SK-N-SH treated with all-trans-retinoic acid at 6 μM for 48 hours (cell line): ENCODE measurements around the gene KSR2.

Experiments used
- ATAC-seq: fragments of 200-7000 bp; cut with Tn5 transposase; 3 replicates; pipeline ENCODE4 v1.9.1; 2020; ENCODE audit warnings: mild to moderate bottlenecking, moderate library complexity
- ARNTL ChIP-seq: fragments of 450-650 bp; formaldehyde crosslinking; IDR thresholded peaks from 2 replicates; pipeline ENCODE4 v1.5.0; 2020; ENCODE audit warnings: low read depth, mild to moderate bottlenecking, moderate library complexity, borderline replicate concordance
- BACH2 ChIP-seq: fragments of 250-450 bp; sonication (Bioruptor Pico); IDR thresholded peaks from 2 replicates; pipeline ENCODE4 v1.9.0; 2021; ENCODE audit warnings: mild to moderate bottlenecking, borderline replicate concordance
- CSDC2 ChIP-seq: fragments of 250-450 bp; sonication (Bioruptor Pico); IDR thresholded peaks from 2 replicates; pipeline ENCODE4 v1.5.0; 2020; ENCODE audit warnings: mild to moderate bottlenecking, moderate library complexity
- ESRRG ChIP-seq: fragments of 250-450 bp; sonication (Bioruptor Pico); IDR thresholded peaks from 2 replicates; pipeline ENCODE4 v1.6.1; 2021; ENCODE audit warnings: mild to moderate bottlenecking
- GLIS3 ChIP-seq: fragments of 250-450 bp; sonication (Bioruptor Pico); IDR thresholded peaks from 2 replicates; pipeline ENCODE4 v1.5.0; 2020; ENCODE audit warnings: mild to moderate bottlenecking, moderate library complexity
- ISL1 ChIP-seq: fragments of 250-450 bp; sonication (Bioruptor Pico); IDR thresholded peaks from 2 replicates; pipeline ENCODE4 v2.1.2; 2022; ENCODE audit warnings: mild to moderate bottlenecking, moderate library complexity
- OSR1 ChIP-seq: fragments of 250-450 bp; sonication (Bioruptor Pico); IDR thresholded peaks from 2 replicates; pipeline ENCODE4 v1.8.0; 2022; ENCODE audit warnings: moderate library complexity, mild to moderate bottlenecking, inconsistent platforms
- PPARA ChIP-seq: fragments of 250-450 bp; sonication (Bioruptor Pico); IDR thresholded peaks from 2 replicates; pipeline ENCODE4 v1.5.0; 2020; ENCODE audit warnings: mild to moderate bottlenecking, borderline replicate concordance
- RARB ChIP-seq: fragments of 250-450 bp; sonication (Bioruptor Pico); IDR thresholded peaks from 2 replicates; pipeline ENCODE4 v1.8.0; 2021; ENCODE audit warnings: mild to moderate bottlenecking, moderate library complexity
- TCF4 ChIP-seq: fragments of 250-450 bp; sonication (Bioruptor Pico); IDR thresholded peaks from 2 replicates; pipeline ENCODE4 v1.8.0; 2021; ENCODE audit warnings: mild to moderate bottlenecking, moderate library complexity, borderline replicate concordance
- ZC3H10 ChIP-seq: fragments of 250-450 bp; sonication (Bioruptor Pico); IDR thresholded peaks from 2 replicates; pipeline ENCODE4 v1.5.1; 2021; ENCODE audit warnings: mild to moderate bottlenecking, moderate library complexity
- ZFP3 ChIP-seq: fragments of 250-450 bp; sonication (Bioruptor Pico); IDR thresholded peaks from 2 replicates; pipeline ENCODE4 v1.5.0; 2020; ENCODE audit warnings: mild to moderate bottlenecking, moderate library complexity
- ZFP30 ChIP-seq: fragments of 450-650 bp; formaldehyde crosslinking; IDR thresholded peaks from 2 replicates; pipeline ENCODE4 v1.5.0; 2022; ENCODE audit warnings: mild to moderate bottlenecking, moderate library complexity
- ZNF565 ChIP-seq: fragments of 450-650 bp; formaldehyde crosslinking; conservative IDR thresholded peaks from 2 replicates; pipeline ENCODE4 v1.5.0; 2020; ENCODE audit warnings: low read depth, mild to moderate bottlenecking, moderate library complexity
- ZNF70 ChIP-seq: fragments of 450-650 bp; formaldehyde crosslinking; IDR thresholded peaks from 2 replicates; pipeline ENCODE4 v1.5.0; 2020; ENCODE audit warnings: mild to moderate bottlenecking, moderate library complexity
- ZNF8 ChIP-seq: fragments of 450-650 bp; formaldehyde crosslinking; IDR thresholded peaks from 2 replicates; pipeline ENCODE4 v1.5.0; 2020; ENCODE audit warnings: mild to moderate bottlenecking, moderate library complexity
- TF ChIP-seq, protein P1 (sequence below): fragments of 250-450 bp; sonication (Bioruptor Pico); IDR thresholded peaks from 2 replicates; pipeline ENCODE4 v1.8.0; 2020; ENCODE audit warnings: mild to moderate bottlenecking, moderate library complexity, borderline replicate concordance
- TF ChIP-seq, protein P2 (sequence below): fragments of 250-450 bp; sonication (Bioruptor Pico); IDR thresholded peaks from 2 replicates; pipeline ENCODE4 v1.8.0; 2021; ENCODE audit warnings: low read depth, mild to moderate bottlenecking, moderate library complexity, borderline replicate concordance
- TF ChIP-seq, protein P3 (sequence below): fragments of 250-450 bp; sonication (Bioruptor Pico); IDR thresholded peaks from 2 replicates; pipeline ENCODE4 v1.5.1; 2021; ENCODE audit warnings: mild to moderate bottlenecking, moderate library complexity
- TF ChIP-seq, protein P4 (sequence below): fragments of 250-450 bp; sonication (Bioruptor Pico); IDR thresholded peaks from 2 replicates; pipeline ENCODE4 v1.5.1; 2020; ENCODE audit warnings: low read depth, mild to moderate bottlenecking, moderate library complexity
- TF ChIP-seq, protein P5 (sequence below): fragments of 250-450 bp; sonication (Bioruptor Pico); IDR thresholded peaks from 2 replicates; pipeline ENCODE4 v1.5.0; 2020; ENCODE audit warnings: mild to moderate bottlenecking, moderate library complexity

KSR2 gene

DNA sequence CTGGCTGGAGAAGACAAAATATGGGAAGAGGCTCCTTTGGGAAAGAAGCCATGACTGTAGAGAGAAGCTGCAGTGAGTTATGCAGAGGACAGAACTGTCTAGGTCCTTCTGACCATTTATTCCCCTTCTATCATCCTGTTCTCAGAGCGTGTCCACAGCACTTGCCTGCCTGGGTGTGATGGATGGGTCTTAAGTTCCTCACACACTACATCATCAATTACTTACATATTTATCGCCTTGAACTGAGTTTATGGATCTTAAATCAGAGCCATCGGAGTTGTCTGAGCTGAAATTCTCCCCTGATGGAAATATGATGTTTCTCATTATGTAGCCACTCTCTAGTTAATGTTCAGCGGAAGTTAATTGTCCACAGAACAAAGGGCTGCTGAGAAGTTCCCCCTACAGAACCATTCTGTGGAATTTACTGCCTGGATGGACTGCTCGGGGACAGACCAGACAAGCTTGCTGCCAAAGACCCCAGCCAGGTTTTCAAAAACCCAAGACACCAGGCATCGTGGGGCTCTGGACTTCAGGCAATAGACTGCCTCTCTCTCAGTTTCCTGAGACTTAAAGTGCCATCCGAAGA is 374.9 kb downstream of the KSR2 start:
- TF ChIP-seq, protein P1, sequence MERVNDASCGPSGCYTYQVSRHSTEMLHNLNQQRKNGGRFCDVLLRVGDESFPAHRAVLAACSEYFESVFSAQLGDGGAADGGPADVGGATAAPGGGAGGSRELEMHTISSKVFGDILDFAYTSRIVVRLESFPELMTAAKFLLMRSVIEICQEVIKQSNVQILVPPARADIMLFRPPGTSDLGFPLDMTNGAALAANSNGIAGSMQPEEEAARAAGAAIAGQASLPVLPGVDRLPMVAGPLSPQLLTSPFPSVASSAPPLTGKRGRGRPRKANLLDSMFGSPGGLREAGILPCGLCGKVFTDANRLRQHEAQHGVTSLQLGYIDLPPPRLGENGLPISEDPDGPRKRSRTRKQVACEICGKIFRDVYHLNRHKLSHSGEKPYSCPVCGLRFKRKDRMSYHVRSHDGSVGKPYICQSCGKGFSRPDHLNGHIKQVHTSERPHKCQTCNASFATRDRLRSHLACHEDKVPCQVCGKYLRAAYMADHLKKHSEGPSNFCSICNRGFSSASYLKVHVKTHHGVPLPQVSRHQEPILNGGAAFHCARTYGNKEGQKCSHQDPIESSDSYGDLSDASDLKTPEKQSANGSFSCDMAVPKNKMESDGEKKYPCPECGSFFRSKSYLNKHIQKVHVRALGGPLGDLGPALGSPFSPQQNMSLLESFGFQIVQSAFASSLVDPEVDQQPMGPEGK = no peak
- ATAC-seq = no peak

DNA sequence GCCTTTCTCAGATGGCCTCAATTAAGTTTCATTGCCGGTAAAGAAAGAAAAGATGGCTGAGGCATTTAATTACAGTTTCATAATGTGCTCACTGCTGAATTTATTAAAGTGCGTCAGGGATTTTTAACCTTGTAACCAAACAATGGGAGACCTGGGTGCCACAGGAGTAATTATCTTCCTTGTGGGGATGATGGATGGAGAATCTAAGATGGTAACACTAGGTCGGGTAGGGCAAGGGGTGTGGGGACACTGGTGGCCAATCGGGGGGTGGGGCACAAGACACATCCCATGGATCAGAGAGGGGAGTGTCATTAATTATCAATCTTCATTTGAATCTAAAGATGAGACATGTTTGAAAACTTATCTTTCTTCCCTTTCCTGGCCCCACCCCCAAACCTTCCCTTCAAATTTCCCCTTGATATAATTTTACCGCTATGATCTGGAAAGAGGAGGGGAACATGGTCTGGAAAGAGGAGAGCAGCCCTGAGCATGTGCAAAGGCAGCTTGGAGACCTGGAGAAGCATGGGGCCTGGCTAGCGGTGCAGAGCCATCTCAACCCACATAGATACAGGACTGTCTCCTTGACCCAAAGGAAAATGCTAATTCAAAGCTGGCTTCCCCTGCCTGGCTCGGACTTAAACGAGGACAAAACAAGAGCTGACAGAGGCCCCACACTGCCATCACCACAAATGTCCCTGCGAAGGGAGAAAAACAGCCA is 376.0 kb downstream of the KSR2 start:
- no peak for ATAC-seq
- no peak for TF ChIP-seq ZFP30
- TF ChIP-seq, all 23 proteins: peak for 0

DNA sequence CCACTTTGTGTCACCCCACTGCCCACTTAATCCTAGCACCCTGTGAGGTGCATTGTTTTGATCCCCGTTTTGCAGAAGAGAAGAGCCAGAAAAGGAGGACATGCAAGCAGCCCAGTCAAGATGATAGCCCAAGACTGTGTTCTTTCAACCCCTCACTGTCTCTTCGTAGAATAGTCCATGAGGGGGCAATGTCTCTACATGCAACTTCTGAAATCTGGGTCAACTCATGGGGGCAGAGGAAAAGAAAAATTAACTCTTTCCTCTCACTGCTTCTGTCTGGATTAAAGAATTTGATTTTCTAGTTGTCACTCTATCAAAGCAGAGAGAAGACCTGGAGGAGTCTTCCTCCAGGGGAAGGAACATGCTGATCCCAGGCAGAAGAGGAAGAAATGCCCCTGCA is 377.8 kb downstream of the KSR2 start:
- ATAC-seq = no peak
- TF ChIP-seq, protein P2, sequence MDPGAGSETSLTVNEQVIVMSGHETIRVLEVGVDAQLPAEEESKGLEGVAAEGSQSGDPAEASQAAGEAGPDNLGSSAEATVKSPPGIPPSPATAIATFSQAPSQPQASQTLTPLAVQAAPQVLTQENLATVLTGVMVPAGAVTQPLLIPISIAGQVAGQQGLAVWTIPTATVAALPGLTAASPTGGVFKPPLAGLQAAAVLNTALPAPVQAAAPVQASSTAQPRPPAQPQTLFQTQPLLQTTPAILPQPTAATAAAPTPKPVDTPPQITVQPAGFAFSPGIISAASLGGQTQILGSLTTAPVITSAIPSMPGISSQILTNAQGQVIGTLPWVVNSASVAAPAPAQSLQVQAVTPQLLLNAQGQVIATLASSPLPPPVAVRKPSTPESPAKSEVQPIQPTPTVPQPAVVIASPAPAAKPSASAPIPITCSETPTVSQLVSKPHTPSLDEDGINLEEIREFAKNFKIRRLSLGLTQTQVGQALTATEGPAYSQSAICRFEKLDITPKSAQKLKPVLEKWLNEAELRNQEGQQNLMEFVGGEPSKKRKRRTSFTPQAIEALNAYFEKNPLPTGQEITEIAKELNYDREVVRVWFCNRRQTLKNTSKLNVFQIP (CRISPR knock-in tag) = no peak
- TF ChIP-seq, protein P1 = no peak
- TF ChIP-seq ARNTL (CRISPR knock-in tag) (no peak), CSDC2 (CRISPR knock-in tag) (no peak), ISL1 (CRISPR knock-in tag) (no peak), GLIS3 (CRISPR knock-in tag) (no peak), OSR1 (CRISPR knock-in tag) (no peak)

DNA sequence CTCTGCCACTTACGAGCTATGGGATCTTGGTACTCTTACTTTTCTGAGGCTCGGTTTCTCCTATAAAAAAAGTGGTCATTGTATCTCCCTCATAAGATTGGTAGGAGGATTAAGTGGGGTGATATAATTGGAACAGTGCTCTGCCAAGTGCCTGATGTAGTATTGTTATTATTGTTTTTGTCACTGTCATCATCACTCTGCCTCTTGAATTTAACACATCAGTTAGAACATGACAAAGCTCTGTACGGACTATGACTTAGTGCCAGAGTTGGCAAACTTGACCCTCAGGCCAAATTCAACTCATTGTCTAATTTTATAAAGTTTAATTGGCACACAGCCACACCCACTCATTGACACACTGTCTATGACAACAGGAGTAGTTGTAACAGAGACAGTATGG is 378.4 kb downstream of the KSR2 start:
- ATAC-seq = no peak
- TF ChIP-seq ZNF565 (CRISPR knock-in tag) = no peak
- no peak for TF ChIP-seq RARB
- TF ChIP-seq ZNF70 (CRISPR knock-in tag) = no peak
- TF ChIP-seq PPARA (CRISPR knock-in tag) = no peak
- TF ChIP-seq ZFP3 = no peak
- no peak for TF ChIP-seq BACH2
- TF ChIP-seq, protein P3, sequence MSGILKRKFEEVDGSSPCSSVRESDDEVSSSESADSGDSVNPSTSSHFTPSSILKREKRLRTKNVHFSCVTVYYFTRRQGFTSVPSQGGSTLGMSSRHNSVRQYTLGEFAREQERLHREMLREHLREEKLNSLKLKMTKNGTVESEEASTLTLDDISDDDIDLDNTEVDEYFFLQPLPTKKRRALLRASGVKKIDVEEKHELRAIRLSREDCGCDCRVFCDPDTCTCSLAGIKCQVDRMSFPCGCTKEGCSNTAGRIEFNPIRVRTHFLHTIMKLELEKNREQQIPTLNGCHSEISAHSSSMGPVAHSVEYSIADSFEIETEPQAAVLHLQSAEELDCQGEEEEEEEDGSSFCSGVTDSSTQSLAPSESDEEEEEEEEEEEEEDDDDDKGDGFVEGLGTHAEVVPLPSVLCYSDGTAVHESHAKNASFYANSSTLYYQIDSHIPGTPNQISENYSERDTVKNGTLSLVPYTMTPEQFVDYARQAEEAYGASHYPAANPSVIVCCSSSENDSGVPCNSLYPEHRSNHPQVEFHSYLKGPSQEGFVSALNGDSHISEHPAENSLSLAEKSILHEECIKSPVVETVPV (CRISPR knock-in tag) = no peak
- TF ChIP-seq, protein P4, sequence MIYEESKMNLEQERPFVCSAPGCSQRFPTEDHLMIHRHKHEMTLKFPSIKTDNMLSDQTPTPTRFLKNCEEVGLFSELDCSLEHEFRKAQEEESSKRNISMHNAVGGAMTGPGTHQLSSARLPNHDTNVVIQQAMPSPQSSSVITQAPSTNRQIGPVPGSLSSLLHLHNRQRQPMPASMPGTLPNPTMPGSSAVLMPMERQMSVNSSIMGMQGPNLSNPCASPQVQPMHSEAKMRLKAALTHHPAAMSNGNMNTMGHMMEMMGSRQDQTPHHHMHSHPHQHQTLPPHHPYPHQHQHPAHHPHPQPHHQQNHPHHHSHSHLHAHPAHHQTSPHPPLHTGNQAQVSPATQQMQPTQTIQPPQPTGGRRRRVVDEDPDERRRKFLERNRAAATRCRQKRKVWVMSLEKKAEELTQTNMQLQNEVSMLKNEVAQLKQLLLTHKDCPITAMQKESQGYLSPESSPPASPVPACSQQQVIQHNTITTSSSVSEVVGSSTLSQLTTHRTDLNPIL (CRISPR knock-in tag) = no peak
- no peak for TF ChIP-seq GLIS3 (CRISPR knock-in tag)
- TF ChIP-seq CSDC2 (CRISPR knock-in tag) = no peak
- TF ChIP-seq ZNF8 (CRISPR knock-in tag) = no peak
- TF ChIP-seq, protein P5, sequence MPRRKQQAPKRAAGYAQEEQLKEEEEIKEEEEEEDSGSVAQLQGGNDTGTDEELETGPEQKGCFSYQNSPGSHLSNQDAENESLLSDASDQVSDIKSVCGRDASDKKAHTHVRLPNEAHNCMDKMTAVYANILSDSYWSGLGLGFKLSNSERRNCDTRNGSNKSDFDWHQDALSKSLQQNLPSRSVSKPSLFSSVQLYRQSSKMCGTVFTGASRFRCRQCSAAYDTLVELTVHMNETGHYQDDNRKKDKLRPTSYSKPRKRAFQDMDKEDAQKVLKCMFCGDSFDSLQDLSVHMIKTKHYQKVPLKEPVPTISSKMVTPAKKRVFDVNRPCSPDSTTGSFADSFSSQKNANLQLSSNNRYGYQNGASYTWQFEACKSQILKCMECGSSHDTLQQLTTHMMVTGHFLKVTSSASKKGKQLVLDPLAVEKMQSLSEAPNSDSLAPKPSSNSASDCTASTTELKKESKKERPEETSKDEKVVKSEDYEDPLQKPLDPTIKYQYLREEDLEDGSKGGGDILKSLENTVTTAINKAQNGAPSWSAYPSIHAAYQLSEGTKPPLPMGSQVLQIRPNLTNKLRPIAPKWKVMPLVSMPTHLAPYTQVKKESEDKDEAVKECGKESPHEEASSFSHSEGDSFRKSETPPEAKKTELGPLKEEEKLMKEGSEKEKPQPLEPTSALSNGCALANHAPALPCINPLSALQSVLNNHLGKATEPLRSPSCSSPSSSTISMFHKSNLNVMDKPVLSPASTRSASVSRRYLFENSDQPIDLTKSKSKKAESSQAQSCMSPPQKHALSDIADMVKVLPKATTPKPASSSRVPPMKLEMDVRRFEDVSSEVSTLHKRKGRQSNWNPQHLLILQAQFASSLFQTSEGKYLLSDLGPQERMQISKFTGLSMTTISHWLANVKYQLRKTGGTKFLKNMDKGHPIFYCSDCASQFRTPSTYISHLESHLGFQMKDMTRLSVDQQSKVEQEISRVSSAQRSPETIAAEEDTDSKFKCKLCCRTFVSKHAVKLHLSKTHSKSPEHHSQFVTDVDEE (CRISPR knock-in tag) = no peak
- TF ChIP-seq ZFP30 = no peak
- no peak for TF ChIP-seq OSR1 (CRISPR knock-in tag)
- no peak for TF ChIP-seq ESRRG (CRISPR knock-in tag)
- TF ChIP-seq ZC3H10 (CRISPR knock-in tag) = no peak
- TF ChIP-seq TCF4 (CRISPR knock-in tag) = no peak
